ENCODE results near the gene PHOSPHO1.
"Not testable (repeated sequence)": the region's sequence is repeated elsewhere in the genome, so short reads cannot be mapped to it uniquely, and the experiment has no call there.

Gene PHOSPHO1
- 0.28 to 7.8 (median 1.7) reads per million in 17 experiments for total RNA-seq

- peak; percentile 86 to 94 (median 90) for DNase-seq
These were observed at the start of gene PHOSPHO1 for GRCh38 chr17:49230636-49231562. Gene PHOSPHO1 (minus strand): TSS chr17:49230787. CDS start chr17:49226691, 4,096 bp downstream.

- DNase-seq, result no peak
These were observed 49.5 kb upstream of the PHOSPHO1 start for GRCh38 chr17:49280061-49280460.

- DNase-seq, result not testable (repeated sequence)
These were observed 48.9 kb upstream of the PHOSPHO1 start for GRCh38 chr17:49279263-49280015.

GRCh38 chr17:49278076-49278475, 47.5 kb upstream of the PHOSPHO1 start:
- no peak for DNase-seq

- peak in 3 of 4 experiments; percentile 48 to 53 (median 50) for DNase-seq
These were observed 47.1 kb upstream of the PHOSPHO1 start for GRCh38 chr17:49277638-49278037.

- not testable (repeated sequence) for DNase-seq
These were observed 45.4 kb upstream of the PHOSPHO1 start for GRCh38 chr17:49275981-49276380.

GRCh38 chr17:49269356-49269755, 38.8 kb upstream of the PHOSPHO1 start:
- no peak for DNase-seq

- no peak for DNase-seq
These were observed 37.3 kb upstream of the PHOSPHO1 start for GRCh38 chr17:49267912-49268311.

- DNase-seq, result no peak
These were observed 35.6 kb upstream of the PHOSPHO1 start for GRCh38 chr17:49266233-49266632.

- DNase-seq, result not testable (repeated sequence)
These were observed 31.0 kb upstream of the PHOSPHO1 start for GRCh38 chr17:49261540-49261939.

GRCh38 chr17:49260817-49261291, 30.3 kb upstream of the PHOSPHO1 start:
- DNase-seq, result peak in 1 of 4 experiments; percentile 75

- DNase-seq, result peak; percentile 61 to 90 (median 90)
These were observed 29.6 kb upstream of the PHOSPHO1 start for GRCh38 chr17:49260011-49260816.

GRCh38 chr17:49259663-49260010, 29.1 kb upstream of the PHOSPHO1 start:
- no peak for DNase-seq

- no peak for DNase-seq
These were observed 27.8 kb upstream of the PHOSPHO1 start for GRCh38 chr17:49258394-49258793.

GRCh38 chr17:49255125-49255524, 24.5 kb upstream of the PHOSPHO1 start:
- DNase-seq, result peak in 2 of 4 experiments; percentile 42 to 60

GRCh38 chr17:49254066-49254465, 23.5 kb upstream of the PHOSPHO1 start:
- no peak for DNase-seq

GRCh38 chr17:49252148-49252695, 21.6 kb upstream of the PHOSPHO1 start:
- peak; percentile 71 to 89 (median 86) for DNase-seq

- DNase-seq, result no peak
These were observed 19.4 kb upstream of the PHOSPHO1 start for GRCh38 chr17:49249890-49250522.

- DNase-seq, result no peak
These were observed 18.8 kb upstream of the PHOSPHO1 start for GRCh38 chr17:49249292-49249794.

GRCh38 chr17:49247944-49248343, 17.4 kb upstream of the PHOSPHO1 start:
- no peak for DNase-seq

GRCh38 chr17:49244839-49245238, 14.3 kb upstream of the PHOSPHO1 start:
- DNase-seq, result no peak
